ENCODE results near the gene CREBZF. TPM values are rescaled to one million over a fixed set of nuclear protein-coding genes. Genes with fewer than 3 reads are reported as not detected.
"Not testable (repeated sequence)": the region's sequence is repeated elsewhere in the genome, so short reads cannot be mapped to it uniquely, and the experiment has no call there.

CREBZF gene
- total RNA-seq, 1 donor from 2014 or later: 48.2 TPM

DNA sequence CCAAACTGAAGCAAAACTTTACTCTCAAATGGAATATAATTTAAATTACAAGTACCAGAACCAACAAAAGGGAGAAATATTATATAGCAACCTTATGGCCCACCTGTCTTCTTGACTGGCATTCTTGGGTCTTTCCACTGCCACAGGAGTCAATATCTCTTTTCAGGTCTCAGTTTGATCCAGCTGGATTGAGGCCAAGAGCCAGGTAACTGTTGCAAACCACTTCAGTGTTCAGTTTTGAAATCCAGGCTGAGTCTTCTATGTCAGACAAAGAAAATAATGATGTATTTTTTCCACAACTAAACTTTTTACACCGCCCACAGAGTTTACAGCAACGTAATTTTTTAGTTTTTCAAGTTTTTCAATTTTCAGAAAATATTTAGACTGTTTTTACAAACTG, 38.4 kb downstream of the CREBZF start:
- no peak for DNase-seq (ENCODE audit: low spot score)

DNA sequence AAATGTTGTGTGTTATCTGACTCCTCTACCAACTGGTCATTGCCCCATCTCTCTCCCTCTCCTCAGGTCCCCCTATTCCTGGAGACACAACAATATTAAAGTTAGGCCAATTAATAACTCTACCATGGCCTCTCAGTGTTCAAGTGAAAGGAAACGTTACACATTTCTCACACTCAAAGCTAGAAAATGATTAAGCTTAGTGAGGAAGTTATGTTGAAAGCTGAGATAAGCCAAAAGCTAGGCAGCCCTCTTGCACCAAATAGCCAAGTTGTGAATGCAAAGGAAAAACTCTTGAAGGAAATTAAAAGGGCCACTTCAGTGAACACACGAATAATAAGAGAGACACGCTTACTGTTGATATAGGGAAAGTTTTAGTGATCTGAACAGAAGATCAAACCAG, 44.7 kb downstream of the CREBZF start:
- DNase-seq (ENCODE audit: low spot score): no peak

DNA sequence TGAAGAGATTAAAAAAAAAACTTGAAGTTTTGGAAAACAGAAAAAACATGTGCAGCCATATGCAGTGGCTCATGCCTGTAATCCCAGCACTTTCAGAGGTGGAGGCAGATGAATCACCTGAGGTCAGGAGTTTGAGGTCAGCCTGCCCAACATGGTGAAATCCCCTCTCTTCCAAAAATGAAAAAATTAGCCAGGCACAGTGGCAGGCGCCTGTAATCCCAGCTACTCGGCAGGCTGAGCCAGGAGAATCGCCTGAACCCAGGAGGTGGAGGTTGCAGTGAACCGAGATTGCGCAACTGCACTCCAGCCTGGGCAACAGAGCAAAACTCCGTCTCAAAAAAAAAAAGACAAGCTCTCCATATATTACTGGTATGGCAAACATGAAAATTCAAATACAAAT, 45.4 kb downstream of the CREBZF start:
- no peak for DNase-seq (ENCODE audit: low spot score)

DNA sequence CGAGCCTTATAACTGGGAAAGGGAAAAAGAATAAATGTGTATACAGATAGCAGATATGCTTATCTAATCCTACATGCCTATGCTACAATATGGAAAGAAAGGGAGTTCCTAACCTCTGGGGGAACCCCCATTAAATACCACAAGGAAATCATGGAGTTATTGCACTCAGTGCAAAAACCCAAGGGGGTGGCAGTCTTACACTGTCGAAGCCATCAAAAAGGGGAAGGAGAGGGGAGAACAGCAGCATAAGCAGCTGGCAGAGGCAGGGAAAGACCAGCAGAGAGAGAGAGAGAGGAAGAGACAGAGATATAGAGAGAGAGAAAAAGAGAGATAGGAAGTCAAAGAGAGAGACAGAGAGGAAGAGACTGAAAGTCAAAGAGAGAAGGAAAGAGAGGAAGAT, 53.3 kb downstream of the CREBZF start:
- not testable (repeated sequence) for DNase-seq (ENCODE audit: low spot score)

Other genes starting within 250 kb of the CREBZF start
- gene DLG2, start 37.8 kb downstream of the CREBZF start, total RNA-seq: 19.5 TPM
- 36.6 TPM for gene TMEM126B, start 36.5 kb downstream of the CREBZF start, total RNA-seq
- gene TMEM126A, start 17.2 kb downstream of the CREBZF start, total RNA-seq: 23.8 TPM
- gene CCDC89, start 21.1 kb upstream of the CREBZF start, total RNA-seq: 2.5 TPM
- 254 TPM for gene SYTL2, start 146.0 kb upstream of the CREBZF start, total RNA-seq
- not detected for gene CCDC83, start 190.3 kb upstream of the CREBZF start, total RNA-seq